Nephron progenitor cell (in vitro differentiated cells): ENCODE data around the gene WWOX.

Source experiments
- DNase-seq: peaks from one replicate; pipeline ENCODE4 v3.0.0; 2021
- H3K27ac Mint-ChIP-seq: 2 replicates; pipeline ENCODE4 v1.8.0; 2021; ENCODE audit warnings: mild to moderate bottlenecking, moderate library complexity, mixed read lengths
- H3K27me3 Mint-ChIP-seq: 2 replicates; pipeline ENCODE4 v1.8.0; 2021; ENCODE audit warnings: mild to moderate bottlenecking, low read depth, mixed read lengths; ENCODE audit not compliant: poor library complexity
- H3K36me3 Mint-ChIP-seq: 2 replicates; pipeline ENCODE4 v1.8.0; 2021; ENCODE audit warnings: low read depth, mixed read lengths
- H3K4me1 Mint-ChIP-seq: 2 replicates; pipeline ENCODE4 v1.8.0; 2021; ENCODE audit warnings: mixed read lengths
- H3K4me3 Mint-ChIP-seq: 2 replicates; pipeline ENCODE4 v1.8.0; 2021; ENCODE audit warnings: mild to moderate bottlenecking, moderate library complexity, mixed read lengths
- H3K9me3 Mint-ChIP-seq: 2 replicates; pipeline ENCODE4 v1.8.0; 2021; ENCODE audit warnings: mild to moderate bottlenecking, moderate library complexity, mixed read lengths
- TF ChIP-seq, protein P1 (sequence below): fragments of 200-600 bp; sonication (generic); IDR thresholded peaks from 2 replicates; pipeline ENCODE4 v1.5.0; 2021; ENCODE audit warnings: antibody characterized with exemption

The WWOX gene

DNA sequence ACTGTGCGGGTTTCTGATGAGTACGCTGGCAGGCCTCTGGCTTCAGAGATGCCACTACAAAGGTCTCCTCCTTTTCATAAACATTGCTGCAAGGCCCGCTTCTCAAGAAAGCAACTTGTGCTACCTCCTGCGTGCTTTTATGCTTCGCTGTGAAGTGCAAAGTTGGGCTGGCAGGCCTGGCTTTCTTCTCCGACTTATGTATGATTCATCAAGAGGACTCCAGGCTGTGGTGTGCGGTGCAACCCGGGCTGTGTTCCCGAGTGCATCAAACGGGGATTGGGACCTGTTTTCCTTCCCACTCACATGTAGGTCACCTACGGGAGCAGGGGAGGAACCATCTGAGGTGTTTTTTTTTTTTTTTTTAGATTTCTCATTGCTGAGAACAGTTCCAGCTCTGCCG is 534.1 kb downstream of the WWOX start:
- DNase-seq = no peak
- H3K4me1 Mint-ChIP-seq = peaks cover 33% of the 10 kb centered on the region
- TF ChIP-seq, protein P1, sequence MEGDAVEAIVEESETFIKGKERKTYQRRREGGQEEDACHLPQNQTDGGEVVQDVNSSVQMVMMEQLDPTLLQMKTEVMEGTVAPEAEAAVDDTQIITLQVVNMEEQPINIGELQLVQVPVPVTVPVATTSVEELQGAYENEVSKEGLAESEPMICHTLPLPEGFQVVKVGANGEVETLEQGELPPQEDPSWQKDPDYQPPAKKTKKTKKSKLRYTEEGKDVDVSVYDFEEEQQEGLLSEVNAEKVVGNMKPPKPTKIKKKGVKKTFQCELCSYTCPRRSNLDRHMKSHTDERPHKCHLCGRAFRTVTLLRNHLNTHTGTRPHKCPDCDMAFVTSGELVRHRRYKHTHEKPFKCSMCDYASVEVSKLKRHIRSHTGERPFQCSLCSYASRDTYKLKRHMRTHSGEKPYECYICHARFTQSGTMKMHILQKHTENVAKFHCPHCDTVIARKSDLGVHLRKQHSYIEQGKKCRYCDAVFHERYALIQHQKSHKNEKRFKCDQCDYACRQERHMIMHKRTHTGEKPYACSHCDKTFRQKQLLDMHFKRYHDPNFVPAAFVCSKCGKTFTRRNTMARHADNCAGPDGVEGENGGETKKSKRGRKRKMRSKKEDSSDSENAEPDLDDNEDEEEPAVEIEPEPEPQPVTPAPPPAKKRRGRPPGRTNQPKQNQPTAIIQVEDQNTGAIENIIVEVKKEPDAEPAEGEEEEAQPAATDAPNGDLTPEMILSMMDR = no peak
- peaks cover 36% of the 10 kb centered on the region for H3K9me3 Mint-ChIP-seq
- no peak overlapping the region for H3K4me3 Mint-ChIP-seq
- peak overlapping the region; percentile 61 for H3K27ac Mint-ChIP-seq
- no peaks in the 10 kb centered on the region for H3K27me3 Mint-ChIP-seq
- H3K36me3 Mint-ChIP-seq = peaks cover 18% of the 10 kb centered on the region

- peaks cover 15% of the 10 kb centered on the region for H3K9me3 Mint-ChIP-seq
- peaks cover 44% of the 10 kb centered on the region for H3K4me1 Mint-ChIP-seq
- no peak for DNase-seq
- TF ChIP-seq, protein P1 = no peak
- H3K27ac Mint-ChIP-seq = peak overlapping the region; percentile 47
- H3K4me3 Mint-ChIP-seq = no peak overlapping the region
- H3K36me3 Mint-ChIP-seq = peaks cover 9% of the 10 kb centered on the region
- peaks cover 7% of the 10 kb centered on the region for H3K27me3 Mint-ChIP-seq
Measured at GRCh38 chr16:78635807-78636206, 536.4 kb downstream of the WWOX start.

GRCh38 chr16:78638371-78638770 is 538.9 kb downstream of the WWOX start:
- peaks cover 62% of the 10 kb centered on the region for H3K4me1 Mint-ChIP-seq
- H3K27ac Mint-ChIP-seq = no peak overlapping the region
- H3K4me3 Mint-ChIP-seq = no peak overlapping the region
- H3K9me3 Mint-ChIP-seq = peaks cover 4% of the 10 kb centered on the region
- TF ChIP-seq, protein P1 = no peak
- peaks cover 11% of the 10 kb centered on the region for H3K27me3 Mint-ChIP-seq
- DNase-seq = no peak
- no peaks in the 10 kb centered on the region for H3K36me3 Mint-ChIP-seq

DNA sequence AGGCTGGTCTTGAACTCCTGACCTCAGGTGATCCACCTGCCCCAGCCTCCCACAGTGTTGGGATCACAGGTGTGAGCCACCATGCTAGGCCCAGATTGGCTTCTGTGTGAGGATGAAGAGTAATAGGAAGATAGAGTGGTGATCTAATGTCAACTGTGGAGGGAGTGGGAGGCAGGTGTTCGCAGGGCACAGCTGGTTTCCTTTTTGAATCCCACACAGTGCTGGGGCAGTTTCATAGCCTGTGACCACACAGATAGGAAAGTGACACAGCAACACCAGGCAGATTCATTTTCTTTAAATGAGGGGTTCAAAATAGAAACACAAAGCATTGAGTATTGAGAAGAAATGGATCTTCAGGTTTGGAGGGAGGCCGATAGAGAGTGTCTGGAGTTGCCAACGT is 540.3 kb downstream of the WWOX start:
- Mint-ChIP-seq H3K27ac (no peak overlapping the region), H3K4me3 (no peak overlapping the region), H3K4me1 (peaks cover 52% of the 10 kb centered on the region), H3K9me3 (no peaks in the 10 kb centered on the region), H3K27me3 (peaks cover 16% of the 10 kb centered on the region), H3K36me3 (no peaks in the 10 kb centered on the region)
- TF ChIP-seq, protein P1 = no peak
- DNase-seq = no peak

DNA sequence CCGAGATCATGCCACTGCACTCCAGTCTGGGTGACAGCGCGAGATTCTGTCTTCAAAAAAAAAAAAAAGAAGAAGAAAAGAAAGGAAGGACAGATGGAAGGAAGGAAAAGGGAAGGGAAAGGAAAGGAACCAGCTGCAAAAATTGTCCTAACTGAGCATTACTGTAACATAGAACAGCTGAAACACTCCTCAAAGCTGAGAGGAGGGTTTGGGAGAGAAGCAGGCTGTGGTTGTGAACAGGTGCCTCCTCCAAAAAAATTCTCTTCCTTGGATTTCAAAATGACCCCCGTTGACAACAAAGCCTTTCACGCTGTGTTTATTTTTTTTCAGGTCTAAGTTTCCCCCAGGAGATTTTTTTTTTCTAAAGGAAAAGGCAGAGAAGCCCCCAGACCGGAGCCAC is 541.4 kb downstream of the WWOX start:
- no peak overlapping the region for H3K27ac Mint-ChIP-seq
- peaks cover 50% of the 10 kb centered on the region for H3K4me1 Mint-ChIP-seq
- H3K27me3 Mint-ChIP-seq = peaks cover 16% of the 10 kb centered on the region
- H3K36me3 Mint-ChIP-seq = peaks cover 6% of the 10 kb centered on the region
- no peak overlapping the region for H3K4me3 Mint-ChIP-seq
- TF ChIP-seq, protein P1 = no peak
- peaks cover 7% of the 10 kb centered on the region for H3K9me3 Mint-ChIP-seq
- no peak for DNase-seq

GRCh38 chr16:78641433-78641832 is 542.0 kb downstream of the WWOX start:
- peaks cover 6% of the 10 kb centered on the region for H3K36me3 Mint-ChIP-seq
- H3K27ac Mint-ChIP-seq = no peak overlapping the region
- no peak for DNase-seq
- H3K4me3 Mint-ChIP-seq = no peak overlapping the region
- TF ChIP-seq, protein P1 = no peak
- peaks cover 52% of the 10 kb centered on the region for H3K4me1 Mint-ChIP-seq
- peaks cover 16% of the 10 kb centered on the region for H3K27me3 Mint-ChIP-seq
- peaks cover 9% of the 10 kb centered on the region for H3K9me3 Mint-ChIP-seq
